ENCODE data around the gene PFKM.

Gene PFKM

GRCh38 chr12:48191096-48191495 lies 71.9 kb downstream of the PFKM start:
- Histone ChIP-seq H3K27ac (no peak overlapping the region), H3K4me3 (ENCODE audit: low read depth in 1 of 2, low read length in 1 of 2) (no peak overlapping the region), H3K36me3 (no peaks in the 10 kb centered on the region), H3K9me3 (no peaks in the 10 kb centered on the region), H3K4me1 (ENCODE audit: control insufficient read depth in 1 of 2, insufficient read depth in 1 of 2, low read depth in 1 of 2, low read length in 1 of 2) (no peaks in the 10 kb centered on the region), H3K27me3 (peaks cover 73% of the 10 kb centered on the region)
- no peak for TF ChIP-seq CTCF (IDR thresholded peaks at IDR 0.05)

- Histone ChIP-seq H3K4me3 (ENCODE audit: low read depth in 1 of 2, low read length in 1 of 2) (no peak overlapping the region), H3K9me3 (no peaks in the 10 kb centered on the region), H3K27me3 (peaks cover 61% of the 10 kb centered on the region), H3K36me3 (no peaks in the 10 kb centered on the region), H3K4me1 (ENCODE audit: control insufficient read depth in 1 of 2, insufficient read depth in 1 of 2, low read depth in 1 of 2, low read length in 1 of 2) (peaks cover 9% of the 10 kb centered on the region in 2 experiments), H3K27ac (no peak overlapping the region)
- TF ChIP-seq CTCF (IDR thresholded peaks at IDR 0.05), result no peak
Measured at GRCh38 chr12:48192861-48193260, 73.7 kb downstream of the PFKM start.

- Histone ChIP-seq H3K27me3 (peaks cover 53% of the 10 kb centered on the region), H3K36me3 (no peaks in the 10 kb centered on the region), H3K4me3 (ENCODE audit: low read depth in 1 of 2, low read length in 1 of 2) (no peak overlapping the region), H3K9me3 (no peaks in the 10 kb centered on the region), H3K27ac (no peak overlapping the region), H3K4me1 (ENCODE audit: control insufficient read depth in 1 of 2, insufficient read depth in 1 of 2, low read depth in 1 of 2, low read length in 1 of 2) (peaks cover 10 to 13% of the 10 kb centered on the region in 2 experiments)
- no peak for TF ChIP-seq CTCF (IDR thresholded peaks at IDR 0.05)
Measured at GRCh38 chr12:48193623-48194022, 74.5 kb downstream of the PFKM start.

GRCh38 chr12:48194799-48195201 lies 75.6 kb downstream of the PFKM start:
- no peak overlapping the region for H3K27ac ChIP-seq
- no peaks in the 10 kb centered on the region for H3K36me3 ChIP-seq
- no peak overlapping the region for H3K4me3 ChIP-seq (ENCODE audit: low read depth in 1 of 2, low read length in 1 of 2)
- no peak for TF ChIP-seq CTCF (IDR thresholded peaks at IDR 0.05)
- H3K9me3 ChIP-seq, result no peaks in the 10 kb centered on the region
- peaks cover 21 to 22% of the 10 kb centered on the region in 2 experiments for H3K4me1 ChIP-seq (ENCODE audit: control insufficient read depth in 1 of 2, insufficient read depth in 1 of 2, low read depth in 1 of 2, low read length in 1 of 2)
- H3K27me3 ChIP-seq, result peaks cover 47% of the 10 kb centered on the region
